Renal cortical epithelial cell (primary cell): ENCODE measurements around the gene DNAH11. TPM values are rescaled to one million over a fixed set of nuclear protein-coding genes. Genes with fewer than 3 reads are reported as not detected.
A peak's percentile ranks its signal among the peaks of the same experiment; 100 is the strongest.
"Not testable (repeated sequence)": the region's sequence is repeated elsewhere in the genome, so short reads cannot be mapped to it uniquely, and the experiment has no call there.

Experiments used
- DNase-seq: peaks from one replicate; pipeline ENCODE4 v3.0.0-alpha.2; 2011; ENCODE audit warnings: low read depth
- total RNA-seq: library from RNA; depleted of rRNA; stranded (reverse); fragments of >200 nt; gene quantifications from 2 replicates; pipeline ENCODE4 v1.2.3, GENCODE V29; 2014

The DNAH11 gene, protein sequence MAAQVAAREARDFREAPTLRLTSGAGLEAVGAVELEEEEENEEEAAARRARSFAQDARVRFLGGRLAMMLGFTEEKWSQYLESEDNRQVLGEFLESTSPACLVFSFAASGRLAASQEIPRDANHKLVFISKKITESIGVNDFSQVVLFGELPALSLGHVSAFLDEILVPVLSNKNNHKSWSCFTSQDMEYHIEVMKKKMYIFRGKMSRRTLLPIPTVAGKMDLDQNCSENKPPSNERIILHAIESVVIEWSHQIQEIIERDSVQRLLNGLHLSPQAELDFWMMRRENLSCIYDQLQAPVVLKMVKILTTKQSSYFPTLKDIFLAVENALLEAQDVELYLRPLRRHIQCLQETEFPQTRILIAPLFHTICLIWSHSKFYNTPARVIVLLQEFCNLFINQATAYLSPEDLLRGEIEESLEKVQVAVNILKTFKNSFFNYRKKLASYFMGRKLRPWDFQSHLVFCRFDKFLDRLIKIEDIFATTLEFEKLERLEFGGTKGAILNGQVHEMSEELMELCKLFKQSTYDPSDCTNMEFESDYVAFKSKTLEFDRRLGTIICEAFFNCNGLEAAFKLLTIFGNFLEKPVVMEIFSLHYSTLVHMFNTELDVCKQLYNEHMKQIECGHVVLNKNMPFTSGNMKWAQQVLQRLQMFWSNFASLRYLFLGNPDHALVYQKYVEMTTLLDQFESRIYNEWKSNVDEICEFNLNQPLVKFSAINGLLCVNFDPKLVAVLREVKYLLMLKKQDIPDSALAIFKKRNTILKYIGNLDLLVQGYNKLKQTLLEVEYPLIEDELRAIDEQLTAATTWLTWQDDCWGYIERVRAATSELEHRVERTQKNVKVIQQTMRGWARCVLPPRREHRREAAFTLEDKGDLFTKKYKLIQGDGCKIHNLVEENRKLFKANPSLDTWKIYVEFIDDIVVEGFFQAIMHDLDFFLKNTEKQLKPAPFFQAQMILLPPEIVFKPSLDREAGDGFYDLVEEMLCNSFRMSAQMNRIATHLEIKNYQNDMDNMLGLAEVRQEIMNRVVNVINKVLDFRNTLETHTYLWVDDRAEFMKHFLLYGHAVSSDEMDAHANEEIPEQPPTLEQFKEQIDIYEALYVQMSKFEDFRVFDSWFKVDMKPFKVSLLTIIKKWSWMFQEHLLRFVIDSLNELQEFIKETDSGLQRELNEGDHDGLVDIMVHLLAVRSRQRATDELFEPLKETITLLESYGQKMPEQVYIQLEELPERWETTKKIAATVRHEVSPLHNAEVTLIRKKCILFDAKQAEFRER (N-terminal part only)
- total RNA-seq, result 0.05 and 0.17 TPM in 2 replicates

DNA sequence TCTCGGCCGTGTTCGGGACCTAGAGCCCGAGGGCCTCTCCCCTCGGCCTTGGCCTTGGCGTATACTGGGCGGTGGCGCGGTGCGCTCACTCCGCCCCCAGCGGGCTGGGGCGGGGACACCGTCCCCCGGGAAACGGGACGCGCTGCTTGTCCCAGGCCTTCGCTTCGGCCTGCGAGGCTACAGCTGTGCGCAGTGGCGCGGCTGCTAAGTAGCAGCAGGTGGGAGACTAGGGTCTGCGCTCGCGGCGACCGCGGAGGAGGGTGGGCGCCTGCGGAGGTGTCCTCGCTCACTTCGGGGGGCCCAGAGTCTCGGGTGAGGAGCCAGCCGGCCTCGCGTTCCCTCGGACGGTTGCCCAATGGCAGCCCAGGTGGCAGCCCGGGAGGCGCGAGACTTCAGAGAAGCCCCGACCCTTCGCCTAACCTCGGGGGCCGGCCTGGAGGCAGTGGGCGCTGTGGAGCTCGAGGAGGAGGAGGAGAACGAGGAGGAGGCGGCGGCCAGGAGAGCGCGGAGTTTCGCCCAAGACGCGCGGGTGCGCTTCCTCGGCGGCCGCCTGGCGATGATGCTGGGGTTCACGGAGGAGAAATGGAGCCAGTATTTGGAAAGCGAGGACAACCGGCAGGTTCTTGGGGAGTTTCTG, at the start of gene DNAH11:
Gene DNAH11, plus strand, starts transcription at position 149 of the 637 bp plus-strand sequence. Its CDS starts 207 bp downstream, at position 356.
- DNase-seq, result no peak

DNA sequence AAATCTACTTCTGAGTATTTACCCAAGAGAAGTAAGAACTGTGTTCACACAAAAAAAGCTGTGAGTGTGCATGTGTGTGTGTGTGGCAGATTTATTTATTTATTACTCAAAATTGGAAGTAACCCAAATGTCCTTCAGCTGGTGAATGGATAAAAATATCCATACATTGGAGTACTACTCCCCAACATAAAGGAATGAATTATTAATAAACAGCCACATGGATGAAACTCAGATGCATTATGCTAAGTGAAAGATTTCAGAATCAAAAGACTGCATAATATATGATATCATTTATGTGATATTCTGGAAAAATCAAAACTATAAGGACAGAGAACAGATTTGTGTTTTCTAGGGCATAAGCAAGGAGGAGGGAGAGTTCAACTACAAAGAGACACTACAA, 47.1 kb upstream of the DNAH11 start:
- no peak for DNase-seq

DNA sequence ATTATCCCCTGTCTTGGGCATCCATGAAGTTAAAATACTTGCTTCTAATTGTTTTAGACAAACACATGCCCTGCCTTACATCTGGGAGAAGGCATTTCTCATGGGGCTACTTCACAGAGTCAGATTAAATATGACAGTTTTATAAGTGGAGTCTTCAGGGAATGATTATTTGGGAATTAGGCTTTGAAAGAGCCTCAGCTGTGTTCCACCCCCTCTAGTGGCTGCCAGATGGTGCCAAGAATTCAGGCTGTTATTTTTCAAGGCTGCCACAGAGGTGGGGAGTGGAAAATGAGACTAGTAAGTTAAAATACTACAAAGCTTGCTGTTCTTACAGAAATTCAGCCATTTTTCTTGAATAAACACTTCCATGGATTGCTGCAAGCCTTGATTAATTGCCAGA, 45.8 kb upstream of the DNAH11 start:
- DNase-seq, result peak; percentile 13

DNA sequence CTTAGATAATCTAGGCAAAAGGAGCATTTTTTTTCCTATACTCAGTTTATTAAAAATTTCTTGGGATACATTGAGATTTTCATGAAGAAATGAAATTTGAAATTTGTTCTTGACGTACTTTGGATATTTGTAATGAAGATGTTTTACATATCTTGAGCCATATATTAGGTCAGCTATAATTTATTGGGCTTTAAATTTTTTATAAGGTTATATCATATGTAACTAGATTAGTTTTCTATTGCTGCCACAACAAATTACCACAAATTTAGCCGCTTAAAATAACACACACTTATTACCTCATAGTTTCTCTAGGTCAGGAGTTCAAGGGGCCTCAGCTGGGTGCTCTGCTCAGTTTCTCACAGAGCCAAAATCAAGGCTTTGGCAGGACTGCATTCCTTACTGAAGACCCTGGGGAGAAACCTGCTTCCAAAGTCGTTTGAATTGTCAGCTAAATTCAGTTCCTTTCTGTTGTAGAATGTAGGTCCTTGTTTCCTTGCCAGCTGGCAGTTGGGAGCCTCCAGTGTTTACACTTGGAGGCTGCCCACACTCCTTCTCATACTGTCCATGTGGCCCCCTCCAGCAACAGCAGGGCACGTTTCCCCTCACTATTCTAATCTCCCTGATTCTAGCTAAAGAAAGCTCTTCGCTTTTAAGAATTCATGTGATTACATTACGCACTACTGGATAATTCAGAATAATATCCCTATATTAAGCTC, 42.6 kb upstream of the DNAH11 start:
- DNase-seq, result no peak

DNA sequence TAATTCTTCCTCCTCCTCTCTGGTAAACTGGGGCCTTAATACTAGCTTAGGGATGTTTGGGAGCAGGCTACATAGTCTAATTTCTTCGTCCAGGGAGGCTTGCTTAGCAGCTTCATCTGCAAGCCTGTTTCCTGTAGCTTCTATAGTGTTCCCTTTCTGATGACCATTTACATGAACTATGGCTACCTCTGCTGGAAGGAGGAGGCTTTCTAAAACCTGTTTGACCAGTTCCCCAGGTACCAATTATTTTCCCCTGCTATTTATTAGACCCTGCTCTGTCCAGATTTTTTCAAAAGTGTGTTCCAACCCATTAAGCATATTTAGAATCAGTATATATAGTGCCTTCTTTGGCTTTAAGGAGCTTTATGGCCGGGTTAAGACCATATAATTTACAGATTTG, 38.8 kb upstream of the DNAH11 start:
- peak; percentile 9 for DNase-seq

DNA sequence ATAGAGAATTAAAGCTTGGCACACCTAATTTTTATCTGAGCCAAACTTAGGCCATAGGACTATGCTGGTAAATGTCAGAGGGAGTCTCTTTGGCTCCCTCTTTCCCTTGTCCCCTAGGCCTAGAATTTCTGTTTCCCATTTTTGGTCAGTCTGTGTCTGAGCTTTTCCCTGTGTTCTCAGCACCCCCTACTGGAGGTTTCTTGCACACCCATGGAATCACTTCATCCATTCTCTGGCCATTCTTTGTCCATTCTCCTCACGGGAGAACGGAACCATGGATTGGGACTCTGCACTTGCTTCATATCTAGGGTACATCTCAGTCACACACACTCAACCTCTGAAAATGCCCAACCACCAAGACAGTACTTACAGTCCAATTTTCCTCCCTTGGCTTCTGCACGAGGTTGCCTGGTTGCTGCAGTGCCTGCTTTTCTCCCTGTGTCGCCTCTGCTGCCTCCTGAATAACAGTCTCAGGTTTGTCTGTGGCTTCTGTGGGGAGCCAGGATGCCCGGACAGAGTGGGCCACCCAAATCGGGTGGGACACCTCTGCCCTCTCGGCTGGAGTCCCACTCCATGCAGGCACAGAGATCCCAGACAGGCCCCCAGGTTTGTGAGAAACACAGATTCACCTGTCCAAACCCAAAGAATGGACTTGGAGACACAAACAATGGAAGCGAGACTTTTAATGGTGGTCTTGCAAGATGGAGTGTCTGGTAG, 35.1 kb upstream of the DNAH11 start:
- peak; percentile 19 for DNase-seq

DNA sequence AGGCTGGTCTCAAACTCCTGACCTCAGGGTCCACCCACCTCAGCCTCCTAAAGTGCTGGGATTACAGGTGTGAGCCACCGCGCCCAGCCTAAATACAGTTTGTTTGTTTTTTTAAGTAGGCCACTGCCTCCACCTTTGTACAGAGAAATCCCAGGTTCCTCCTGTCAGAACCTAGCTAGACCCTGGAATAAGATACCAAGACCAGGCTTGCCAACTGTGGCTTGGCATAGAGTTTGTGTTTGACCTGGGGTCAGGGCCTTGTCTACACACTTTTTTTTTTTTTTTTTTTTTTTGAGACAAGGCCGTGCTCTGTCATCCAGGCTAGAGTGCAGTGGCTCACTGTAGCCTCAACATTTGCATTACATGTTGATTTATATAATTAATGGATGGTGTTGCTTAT, 34.3 kb upstream of the DNAH11 start:
- no peak for DNase-seq

DNA sequence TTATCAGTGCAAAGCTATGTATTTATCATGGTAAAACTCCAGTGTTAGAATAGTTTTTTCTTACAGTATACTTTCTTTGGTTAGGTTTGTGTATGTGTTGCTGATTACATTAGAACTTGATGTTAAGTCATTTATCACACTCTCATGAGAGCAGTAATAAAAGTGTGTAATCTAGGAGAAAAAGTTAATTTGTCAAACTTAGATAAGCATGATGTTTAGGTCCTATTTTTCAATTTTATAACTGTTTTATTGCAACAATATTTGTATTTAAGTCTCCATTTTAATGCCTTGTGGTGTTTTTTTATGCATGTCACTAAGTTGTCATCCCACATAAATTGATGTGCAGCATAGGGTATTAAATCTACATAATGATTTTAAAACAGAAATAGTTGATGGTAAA, 28.8 kb upstream of the DNAH11 start:
- DNase-seq, result no peak

DNA sequence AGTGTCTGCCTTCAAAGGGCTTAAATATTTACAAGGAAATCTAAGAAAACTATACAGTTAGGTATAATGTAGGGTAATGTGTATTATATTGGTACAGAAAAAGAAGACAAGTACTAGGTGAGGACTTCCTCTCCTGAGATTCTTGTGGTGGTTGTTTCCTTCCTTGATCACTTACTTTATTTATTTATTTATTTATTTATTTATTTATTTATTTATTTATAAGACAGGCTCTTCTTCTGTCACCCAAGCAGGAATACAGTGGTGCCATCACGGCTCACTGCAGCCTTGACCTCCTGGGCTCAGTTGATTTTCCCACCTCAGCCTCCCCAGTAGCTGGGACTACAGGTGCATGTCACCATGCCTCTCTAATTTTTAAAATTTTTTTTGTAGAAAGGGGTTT, 18.2 kb upstream of the DNAH11 start:
- no peak for DNase-seq

DNA sequence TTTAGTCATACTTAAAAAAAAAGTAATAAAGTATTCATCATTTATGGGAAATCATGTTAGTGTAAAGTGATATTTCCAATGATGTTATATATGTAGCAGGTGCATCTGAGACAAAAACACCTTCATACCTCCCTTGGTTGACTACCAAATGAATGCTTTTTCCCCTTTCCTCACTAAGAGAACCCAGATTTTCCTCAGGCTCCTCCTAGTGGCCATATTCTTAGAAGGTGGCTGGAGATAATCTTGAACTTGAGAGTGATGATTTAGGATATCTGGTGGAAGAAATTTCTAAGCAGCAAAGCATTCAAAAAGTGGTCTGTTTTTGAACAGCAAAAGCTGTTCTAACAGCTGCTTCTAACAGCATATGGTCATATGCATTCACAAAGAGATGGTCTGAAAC, 16.8 kb upstream of the DNAH11 start:
- no peak for DNase-seq

DNA sequence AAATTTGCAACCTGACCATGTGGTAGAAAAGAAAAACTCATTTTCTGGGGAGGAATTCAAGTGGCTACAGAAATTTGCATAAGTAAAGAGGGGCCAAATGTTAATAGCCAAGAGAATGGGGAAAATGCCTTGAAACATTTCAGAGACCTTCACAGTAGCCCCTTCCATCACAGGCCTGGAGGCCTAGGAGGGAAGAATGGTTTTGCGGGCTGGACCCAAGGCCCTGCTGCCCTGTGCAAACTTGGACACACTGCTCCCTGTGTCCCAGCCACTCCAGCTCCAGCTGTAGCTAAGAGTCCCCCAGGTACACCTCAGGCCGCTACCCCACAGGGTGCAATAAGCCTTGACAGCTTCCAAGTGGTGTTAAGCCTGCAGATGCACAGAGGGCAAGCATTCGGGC, 16.4 kb upstream of the DNAH11 start:
- no peak for DNase-seq

DNA sequence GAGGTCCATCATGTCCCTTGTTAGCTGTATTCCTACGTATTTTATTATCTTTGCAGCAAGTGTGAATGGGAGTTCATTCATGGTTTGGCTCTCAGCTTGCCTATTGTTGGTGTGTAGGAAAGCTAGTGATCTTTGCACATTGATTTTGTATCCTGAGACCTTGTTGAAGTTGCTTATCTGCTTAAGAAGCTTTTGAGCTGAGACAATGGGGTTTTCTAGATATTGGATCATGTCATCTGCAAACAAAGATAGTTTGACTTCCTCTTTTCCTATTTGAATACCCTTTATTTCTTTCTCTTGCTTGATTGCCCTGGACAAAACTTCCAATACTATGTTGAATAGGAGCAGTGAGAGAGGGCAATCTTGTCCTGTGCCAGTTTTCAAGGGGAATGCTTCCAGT, 10.4 kb upstream of the DNAH11 start:
- not testable (repeated sequence) for DNase-seq

DNA sequence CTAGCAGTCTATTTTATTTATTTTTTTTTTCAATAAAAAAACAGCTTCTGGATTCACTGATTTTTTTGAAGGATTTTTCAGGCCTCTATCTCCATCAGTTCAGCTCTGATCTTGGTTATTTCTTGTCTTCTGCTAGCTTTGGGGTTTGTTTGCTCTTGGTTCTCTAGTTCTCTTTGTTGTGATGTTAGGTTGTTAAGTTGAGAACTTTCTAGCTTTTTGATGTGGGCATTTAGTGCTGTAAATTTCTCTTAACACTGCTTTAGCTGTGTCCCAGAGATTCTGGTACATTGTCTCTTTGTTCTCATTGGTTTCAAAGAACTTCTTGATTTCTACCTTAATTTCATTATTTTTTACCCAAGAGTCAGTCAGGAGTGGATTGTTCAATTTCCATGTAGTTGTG, 9.2 kb upstream of the DNAH11 start:
- not testable (repeated sequence) for DNase-seq

DNA sequence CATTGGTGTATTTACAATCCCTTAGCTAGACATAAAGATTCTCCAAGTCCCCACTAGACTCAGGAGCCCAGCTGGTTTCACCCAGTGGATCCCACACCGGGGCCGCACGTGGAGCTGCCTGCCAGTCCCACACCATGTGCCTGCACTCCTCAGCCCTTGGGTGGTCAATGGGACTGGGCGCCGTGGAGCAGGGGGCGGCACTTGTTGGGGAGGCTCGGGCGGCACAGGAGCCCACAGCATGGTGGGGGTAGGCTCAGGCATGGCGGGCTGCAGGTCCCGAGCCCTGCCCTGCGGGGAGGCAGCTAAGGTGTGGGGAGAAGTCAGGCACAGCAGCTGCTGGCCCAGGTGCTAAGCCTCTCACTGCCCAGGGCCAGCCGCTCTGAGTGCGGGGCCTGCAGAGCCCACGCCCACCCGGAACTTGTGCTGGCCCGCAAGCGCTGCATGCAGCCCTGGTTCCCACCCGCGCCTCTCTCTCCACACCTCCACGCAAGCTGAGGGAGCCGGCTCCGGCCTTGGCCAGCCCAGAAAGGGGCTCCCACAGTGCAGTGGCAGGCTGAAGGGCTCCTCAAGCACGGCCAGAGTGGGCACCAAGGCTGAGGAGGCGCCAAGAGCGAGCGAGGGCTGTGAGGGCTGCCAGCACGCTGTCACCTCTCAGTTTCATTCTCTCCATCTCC, 6.3 kb upstream of the DNAH11 start:
- not testable (repeated sequence) for DNase-seq

DNA sequence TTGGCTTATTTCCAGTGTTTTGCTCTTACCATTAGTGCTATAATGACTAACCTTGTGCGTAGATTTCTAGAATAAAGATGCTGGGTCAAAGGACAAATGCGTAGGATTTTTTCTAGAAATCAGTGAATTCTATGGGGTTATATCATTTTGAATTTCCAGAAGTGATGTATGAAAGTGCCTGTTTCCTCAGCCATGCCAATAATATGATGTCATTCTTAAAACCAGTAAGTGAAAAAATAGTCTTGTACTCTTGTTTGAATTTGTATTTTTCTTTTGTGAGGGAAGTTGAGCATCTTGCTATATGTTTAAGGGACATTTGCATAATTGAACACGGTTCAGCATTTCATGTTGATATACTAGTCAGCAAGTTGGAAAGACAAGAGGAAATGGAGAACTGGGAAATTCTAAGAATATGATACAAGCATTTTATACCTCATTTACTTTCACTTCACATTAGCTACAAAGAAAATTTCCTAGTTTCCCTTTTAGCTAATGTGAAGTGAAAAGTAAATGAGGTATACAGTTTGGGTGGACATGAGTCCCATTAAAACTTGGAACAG, 3.8 kb upstream of the DNAH11 start:
- no peak for DNase-seq

DNA sequence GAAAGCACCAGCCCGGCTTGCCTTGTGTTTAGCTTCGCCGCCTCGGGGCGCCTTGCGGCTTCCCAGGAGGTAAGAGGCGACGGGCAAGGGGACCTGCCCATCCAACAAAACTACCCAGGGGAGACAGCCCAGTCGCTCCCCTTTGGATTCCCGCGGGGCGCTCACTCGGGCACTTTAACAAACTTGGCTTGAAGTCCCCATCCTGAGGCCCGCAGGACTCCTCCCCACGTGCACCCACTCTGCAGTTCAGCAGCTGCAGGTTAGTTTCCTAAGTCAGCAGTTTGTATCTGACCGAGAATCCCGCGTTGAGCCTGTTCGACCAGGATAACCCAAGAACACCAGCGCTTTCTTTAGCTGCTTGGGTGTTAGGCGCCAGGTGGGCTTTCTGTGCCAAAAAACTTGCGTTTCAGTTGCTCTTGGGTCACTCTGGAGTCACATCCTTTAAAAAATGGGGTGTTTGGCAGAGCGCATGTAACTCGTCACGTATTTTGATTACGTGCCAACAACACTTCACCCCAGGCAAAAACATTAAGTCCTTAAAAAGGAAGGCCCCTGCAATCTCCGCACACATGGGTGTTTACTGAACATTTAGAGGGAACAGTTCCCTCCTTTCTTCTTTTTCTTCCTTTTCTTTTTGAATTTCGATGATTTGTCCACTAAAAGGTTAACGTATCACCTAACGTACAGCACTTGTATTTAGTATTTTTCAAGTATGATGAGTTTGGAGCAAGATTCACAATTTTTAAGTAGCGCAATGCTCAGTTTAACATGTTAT, 876 bp downstream of the DNAH11 start:
- no peak for DNase-seq

DNA sequence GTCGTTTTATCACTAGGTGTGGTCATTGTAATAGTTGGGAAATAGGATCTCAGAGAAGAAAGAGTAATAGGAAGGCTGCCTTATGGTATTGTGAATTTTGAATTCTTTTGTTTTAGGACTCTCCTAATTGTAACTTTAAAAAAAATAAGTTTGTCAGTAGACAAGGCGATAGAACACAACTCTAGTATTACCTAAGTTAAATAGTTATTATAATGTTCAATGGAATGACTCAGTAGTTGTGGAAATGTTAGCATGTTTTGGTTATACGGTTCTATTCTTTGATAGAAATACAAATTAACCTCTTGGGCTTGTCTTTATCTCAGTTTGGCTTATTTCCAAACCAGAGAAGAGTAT, 1.4 kb downstream of the DNAH11 start:
- no peak for DNase-seq

DNA sequence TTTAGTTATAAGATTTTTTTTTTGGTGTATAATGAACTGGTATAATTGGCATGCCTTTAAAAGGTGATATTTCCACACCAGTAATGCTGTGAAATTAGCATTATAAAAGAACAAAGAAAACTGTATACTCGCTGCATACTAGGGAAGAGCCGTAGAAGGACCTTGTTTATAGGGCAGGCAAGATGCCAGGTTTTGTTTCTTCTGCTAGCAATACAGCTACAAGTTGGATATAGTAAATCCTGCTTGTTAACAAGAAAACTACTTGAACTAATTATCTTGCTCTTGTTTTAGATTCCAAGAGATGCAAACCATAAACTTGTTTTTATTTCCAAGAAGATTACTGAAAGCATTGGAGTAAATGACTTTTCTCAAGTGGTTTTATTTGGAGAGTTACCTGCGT, 1.9 kb downstream of the DNAH11 start:
- no peak for DNase-seq

DNA sequence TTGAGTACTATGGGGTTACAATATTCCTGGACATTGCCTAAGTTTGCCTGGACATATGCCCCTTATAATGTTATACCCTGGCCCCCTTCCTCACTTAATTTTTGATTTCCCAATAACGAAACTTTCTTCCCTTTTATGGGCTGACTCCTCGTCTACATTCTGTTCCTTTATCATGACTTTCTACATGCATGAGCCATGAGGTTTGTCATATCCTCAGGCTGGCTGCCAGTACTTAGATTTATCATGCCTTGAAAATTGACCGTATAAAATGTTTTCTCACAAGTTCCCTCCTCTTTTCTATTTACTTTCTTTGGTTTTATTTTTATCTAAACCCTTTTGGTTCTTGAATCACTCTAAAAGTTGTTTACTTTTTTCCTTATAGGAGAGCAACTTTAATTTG, 4.7 kb downstream of the DNAH11 start:
- no peak for DNase-seq
